Measurements from ENCODE around the gene ZCCHC3. TPM values are rescaled to one million over a fixed set of nuclear protein-coding genes. Genes with fewer than 3 reads are reported as not detected.

ZCCHC3 gene
- total RNA-seq, 1 donor from 2014 or later = 15.6 TPM

GRCh38 chr20:346033-346639 lies 48.8 kb downstream of the ZCCHC3 start:
- DNase-seq (ENCODE audit: low spot score in 2 of 2) = no peak
- no peak for TF ChIP-seq CTCF (IDR thresholded peaks at IDR 0.05)
- no peaks in the 10 kb centered on the region for H3K27me3 ChIP-seq
- H3K36me3 ChIP-seq = peaks cover 0 to 5% of the 10 kb centered on the region in 2 donors
- intact Hi-C loops (cut with DNase I) = loop anchor here (2.0 to 5.0 kb wide), 4 partner anchors 49 to 306 kb away; partner anchors contain the start of genes CSNK2A1, RBCK1, SRXN1 and ZCCHC3
- peaks cover 0 to 8% of the 10 kb centered on the region in 2 donors for H3K9me3 ChIP-seq
- peak overlapping the region; percentile 67 to 83 for H3K4me3 ChIP-seq
- peaks cover 0 to 6% of the 10 kb centered on the region in 2 donors for H3K4me1 ChIP-seq
- peak overlapping the region; percentile 84 to 90 for H3K27ac ChIP-seq

GRCh38 chr20:346640-347316 lies 49.4 kb downstream of the ZCCHC3 start, which contains the start of gene NRSN2:
Gene NRSN2, plus strand, starts transcription at chr20:347111. Its CDS starts 2,533 bp downstream, at chr20:349644.
- no peak for TF ChIP-seq CTCF (IDR thresholded peaks at IDR 0.05)
- Histone ChIP-seq H3K36me3 (peaks cover 0 to 5% of the 10 kb centered on the region in 2 donors), H3K9me3 (peaks cover 0 to 7% of the 10 kb centered on the region in 2 donors), H3K27ac (peak within 1 kb of the TSS; percentile 84 to 90), H3K4me3 (peak within 1 kb of the TSS; percentile 67 to 83), H3K27me3 (no peaks in the 10 kb centered on the region), H3K4me1 (peaks cover 0 to 6% of the 10 kb centered on the region in 2 donors)
- DNase-seq (ENCODE audit: low spot score in 2 of 2) = peak in 1 of 2 donors; percentile 80
- intact Hi-C loops (cut with DNase I) = loop anchor here (1.0 to 5.0 kb wide), 6 partner anchors 20 to 306 kb away; partner anchors contain the start of genes CSNK2A1, RBCK1, SRXN1 and TBC1D20

GRCh38 chr20:347317-347639 lies 49.9 kb downstream of the ZCCHC3 start:
- peak overlapping the region; percentile 84 to 90 for H3K27ac ChIP-seq
- no peak for TF ChIP-seq CTCF (IDR thresholded peaks at IDR 0.05)
- intact Hi-C loops (cut with DNase I) = loop anchor here (1.0 to 5.0 kb wide), 6 partner anchors 21 to 305 kb away; partner anchors contain the start of genes CSNK2A1, RBCK1, SRXN1 and TBC1D20

GRCh38 chr20:347640-348484 lies 50.5 kb downstream of the ZCCHC3 start:
- Histone ChIP-seq H3K27ac (peak overlapping the region; percentile 84 to 90), H3K36me3 (peaks cover 0 to 5% of the 10 kb centered on the region in 2 donors), H3K9me3 (no peaks in the 10 kb centered on the region), H3K27me3 (no peaks in the 10 kb centered on the region), H3K4me1 (peaks cover 0 to 6% of the 10 kb centered on the region in 2 donors), H3K4me3 (peak overlapping the region; percentile 67 to 83)
- intact Hi-C loops (cut with DNase I) = loop anchor here (1.0 to 5.0 kb wide), 6 partner anchors 22 to 304 kb away; partner anchors contain the start of genes CSNK2A1, RBCK1, SRXN1 and TBC1D20
- no peak for TF ChIP-seq CTCF (IDR thresholded peaks at IDR 0.05)
- peak; percentile 55 to 93 for DNase-seq (ENCODE audit: low spot score in 2 of 2)

More at GRCh38 chr20:347317-347639, 49.9 kb downstream of the ZCCHC3 start:
- DNase-seq (ENCODE audit: low spot score in 2 of 2) = no peak
- Histone ChIP-seq H3K4me1 (peaks cover 0 to 6% of the 10 kb centered on the region in 2 donors), H3K27me3 (no peaks in the 10 kb centered on the region), H3K9me3 (peaks cover 0 to 2% of the 10 kb centered on the region in 2 donors), H3K36me3 (peaks cover 0 to 5% of the 10 kb centered on the region in 2 donors), H3K4me3 (peak overlapping the region; percentile 67 to 83)
